Suprapubic skin (tissue), 3 donors: ENCODE results near the gene TMEM138.

Experiments used
- EP300 ChIP-seq: sonication (generic); formaldehyde crosslinking; IDR thresholded peaks from one replicate; pipeline ENCODE4 v1.6.1; 2017; ENCODE audit warnings: antibody characterized with exemption
- POLR2A ChIP-seq, 2 donors: fragments of 450-650 bp; IDR thresholded peaks; one replicate each; pipeline ENCODE4 v1.6.1; 2017; ENCODE audit warnings: antibody characterized with exemption in 2 of 2, mild to moderate bottlenecking in 2 of 2, moderate library complexity in 2 of 2
- TF ChIP-seq, protein P1 (sequence below), 2 donors: fragments of 200-600 bp in 1 of 2; fragments of 450-650 bp in 1 of 2; sonication (generic) in 1 of 2; IDR thresholded peaks; one replicate each; pipeline ENCODE4 v1.5.1; 2016 to 2019; ENCODE audit warnings: antibody characterized with exemption in 2 of 2, mild to moderate bottlenecking in 1 of 2, moderate library complexity in 1 of 2

- TF ChIP-seq POLR2A (IDR thresholded peaks at IDR 0.05) (no peak), EP300 (no peak)
- TF ChIP-seq, protein P1, sequence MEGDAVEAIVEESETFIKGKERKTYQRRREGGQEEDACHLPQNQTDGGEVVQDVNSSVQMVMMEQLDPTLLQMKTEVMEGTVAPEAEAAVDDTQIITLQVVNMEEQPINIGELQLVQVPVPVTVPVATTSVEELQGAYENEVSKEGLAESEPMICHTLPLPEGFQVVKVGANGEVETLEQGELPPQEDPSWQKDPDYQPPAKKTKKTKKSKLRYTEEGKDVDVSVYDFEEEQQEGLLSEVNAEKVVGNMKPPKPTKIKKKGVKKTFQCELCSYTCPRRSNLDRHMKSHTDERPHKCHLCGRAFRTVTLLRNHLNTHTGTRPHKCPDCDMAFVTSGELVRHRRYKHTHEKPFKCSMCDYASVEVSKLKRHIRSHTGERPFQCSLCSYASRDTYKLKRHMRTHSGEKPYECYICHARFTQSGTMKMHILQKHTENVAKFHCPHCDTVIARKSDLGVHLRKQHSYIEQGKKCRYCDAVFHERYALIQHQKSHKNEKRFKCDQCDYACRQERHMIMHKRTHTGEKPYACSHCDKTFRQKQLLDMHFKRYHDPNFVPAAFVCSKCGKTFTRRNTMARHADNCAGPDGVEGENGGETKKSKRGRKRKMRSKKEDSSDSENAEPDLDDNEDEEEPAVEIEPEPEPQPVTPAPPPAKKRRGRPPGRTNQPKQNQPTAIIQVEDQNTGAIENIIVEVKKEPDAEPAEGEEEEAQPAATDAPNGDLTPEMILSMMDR (IDR thresholded peaks at IDR 0.05): no peak
Measured at GRCh38 chr11:61347916-61348461, 14.2 kb upstream of the TMEM138 start.
